Stomach smooth muscle (tissue), 2 donors: ENCODE data around the gene SLC2A11.
"Not testable (repeated sequence)": the region's sequence is repeated elsewhere in the genome, so short reads cannot be mapped to it uniquely, and the experiment has no call there.

ENCODE experiments used
- H3K27ac ChIP-seq: one replicate; pipeline ENCODE4 v1.7.0; 2013; ENCODE audit warnings: mild to moderate bottlenecking, low read length, inconsistent platforms
- H3K27me3 ChIP-seq, 2 donors: one replicate each; pipeline ENCODE4 v1.7.0; 2013; ENCODE audit warnings: low read length in 2 of 2; ENCODE audit not compliant: insufficient read depth in 2 of 2, control insufficient read depth in 1 of 2
- H3K36me3 ChIP-seq, 2 donors: one replicate each; pipeline ENCODE4 v1.7.0; 2013; ENCODE audit warnings: low read length in 2 of 2; ENCODE audit not compliant: control insufficient read depth in 2 of 2, insufficient read depth in 2 of 2
- H3K4me1 ChIP-seq: one replicate; pipeline ENCODE4 v1.7.0; 2013; ENCODE audit warnings: low read length; ENCODE audit not compliant: control insufficient read depth, insufficient read depth
- H3K4me3 ChIP-seq, 2 donors: one replicate each; pipeline ENCODE4 v1.7.0; 2013; ENCODE audit warnings: low read length in 2 of 2
- H3K9ac ChIP-seq, 2 donors: one replicate each; pipeline ENCODE4 v1.7.0; 2013; ENCODE audit warnings: low read length in 2 of 2, mild to moderate bottlenecking in 1 of 2
- H3K9me3 ChIP-seq, 2 donors: one replicate each; pipeline ENCODE4 v1.7.0; 2013; ENCODE audit warnings: low read length in 2 of 2; ENCODE audit not compliant: control insufficient read depth in 2 of 2
- donor health status: healthy.
- donor health status: Pancreatic carcinoma.

SLC2A11 gene

GRCh38 chr22:23898006-23898974 is 40.6 kb downstream of the SLC2A11 start:
- H3K9me3 ChIP-seq = no peaks in the 10 kb centered on the region
- H3K4me3 ChIP-seq = no peak overlapping the region
- no peak overlapping the region for H3K27ac ChIP-seq
- H3K9ac ChIP-seq = no peak overlapping the region
- H3K27me3 ChIP-seq = no peaks in the 10 kb centered on the region
- H3K4me1 ChIP-seq = peaks cover 30% of the 10 kb centered on the region
- H3K36me3 ChIP-seq = peaks cover 4% of the 10 kb centered on the region in 2 donors

DNA sequence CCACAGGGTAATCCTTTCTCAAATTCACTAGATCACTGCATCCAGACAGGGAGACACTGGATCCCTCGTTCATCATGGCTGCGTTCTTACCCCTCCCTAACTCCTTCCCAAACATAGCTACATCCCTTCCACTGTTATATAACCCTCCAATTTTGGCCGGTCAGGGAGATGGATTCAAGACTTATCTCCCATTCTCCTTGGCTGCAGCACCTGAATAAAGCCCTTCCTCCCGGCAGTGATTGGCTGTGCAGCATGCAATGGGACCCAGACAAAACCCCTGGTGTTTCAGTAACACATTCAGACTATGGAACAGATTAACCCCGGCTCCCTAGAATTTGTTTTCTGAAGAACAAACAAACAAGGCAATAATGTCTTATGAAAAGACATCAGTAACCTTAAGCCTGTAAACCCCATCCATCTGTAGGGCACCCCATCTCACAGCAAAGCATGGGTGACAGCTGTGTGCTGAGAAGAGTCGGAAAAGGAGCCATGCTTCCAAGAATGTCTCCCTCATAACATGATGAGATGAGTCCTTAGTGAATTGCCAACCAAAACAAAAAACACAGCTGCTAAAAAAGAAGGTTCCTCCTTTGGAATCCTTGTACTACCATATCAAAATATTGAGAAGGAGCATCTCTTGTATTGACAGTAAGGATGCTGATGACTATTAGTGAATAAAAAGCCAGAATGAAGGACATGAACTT is 41.5 kb downstream of the SLC2A11 start:
- Histone ChIP-seq H3K27ac (no peak overlapping the region), H3K36me3 (peaks cover 4% of the 10 kb centered on the region in 2 donors)

DNA sequence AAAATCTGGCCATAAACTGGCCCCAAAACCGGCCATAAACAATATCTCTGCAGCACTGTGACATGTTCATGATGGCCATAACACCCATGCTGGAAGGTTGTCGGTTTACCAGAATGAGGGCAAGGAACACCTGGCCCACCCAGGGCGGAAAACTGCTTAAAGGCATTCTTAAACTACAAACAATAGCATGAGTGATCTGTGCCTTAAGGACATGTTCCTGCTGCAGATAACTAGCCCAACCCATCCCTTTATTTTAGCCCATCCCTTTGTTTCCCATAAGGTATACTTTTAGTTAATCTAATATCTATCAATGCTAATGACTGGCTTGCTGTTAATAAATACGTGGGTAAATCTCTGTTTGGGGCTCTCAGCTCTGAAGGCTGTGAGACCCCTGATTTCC is 42.6 kb downstream of the SLC2A11 start:
- not testable (repeated sequence) for H3K27me3 ChIP-seq, H3K9ac ChIP-seq, H3K27ac ChIP-seq, H3K9me3 ChIP-seq, H3K4me3 ChIP-seq, H3K36me3 ChIP-seq
- peaks cover 16% of the 10 kb centered on the region for H3K4me1 ChIP-seq

More for the DNA sequence above, 41.5 kb downstream of the SLC2A11 start:
- no peak overlapping the region for H3K4me3 ChIP-seq
- no peaks in the 10 kb centered on the region for H3K27me3 ChIP-seq
- no peaks in the 10 kb centered on the region for H3K9me3 ChIP-seq
- peaks cover 24% of the 10 kb centered on the region for H3K4me1 ChIP-seq
- no peak overlapping the region for H3K9ac ChIP-seq

DNA sequence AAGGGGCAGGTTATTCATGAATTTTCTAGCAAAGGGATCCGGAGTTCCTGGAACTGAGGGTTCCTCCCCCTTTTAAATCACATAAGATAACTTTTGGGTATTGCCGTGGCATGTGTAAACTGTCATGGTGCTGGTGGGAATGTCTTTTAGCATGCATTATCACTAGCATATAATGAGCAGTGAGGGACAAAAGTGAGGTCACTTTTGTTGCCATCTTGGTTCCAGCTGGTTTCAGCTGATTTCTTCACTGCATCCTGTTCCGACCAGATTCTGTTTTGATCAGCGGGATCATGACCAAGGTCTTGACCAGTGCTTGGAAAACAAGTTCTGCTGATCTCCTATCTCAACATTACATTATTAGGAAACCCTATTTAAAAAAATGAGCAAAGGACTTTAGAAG is 43.9 kb downstream of the SLC2A11 start:
- Histone ChIP-seq H3K27me3 (no peaks in the 10 kb centered on the region), H3K4me3 (no peak overlapping the region), H3K4me1 (peaks cover 2% of the 10 kb centered on the region), H3K9ac (no peak overlapping the region), H3K9me3 (no peaks in the 10 kb centered on the region), H3K36me3 (peaks cover 1 to 4% of the 10 kb centered on the region in 2 donors), H3K27ac (no peak overlapping the region)

- no peak overlapping the region for H3K27ac ChIP-seq
- H3K27me3 ChIP-seq = no peaks in the 10 kb centered on the region
- no peak overlapping the region for H3K9ac ChIP-seq
- H3K9me3 ChIP-seq = no peaks in the 10 kb centered on the region
- no peaks in the 10 kb centered on the region for H3K36me3 ChIP-seq
- H3K4me1 ChIP-seq = no peaks in the 10 kb centered on the region
- H3K4me3 ChIP-seq = no peak overlapping the region
Observed at GRCh38 chr22:23903328-23903971, 45.8 kb downstream of the SLC2A11 start.

GRCh38 chr22:23904573-23905254 is 47.0 kb downstream of the SLC2A11 start:
- Histone ChIP-seq H3K9me3 (no peaks in the 10 kb centered on the region), H3K27me3 (no peaks in the 10 kb centered on the region), H3K4me1 (peaks cover 4% of the 10 kb centered on the region), H3K27ac (no peak overlapping the region), H3K9ac (no peak overlapping the region), H3K4me3 (no peak overlapping the region), H3K36me3 (no peaks in the 10 kb centered on the region)

GRCh38 chr22:23906641-23907040 is 49.0 kb downstream of the SLC2A11 start:
- Histone ChIP-seq H3K9me3 (no peaks in the 10 kb centered on the region), H3K27ac (no peak overlapping the region), H3K36me3 (no peaks in the 10 kb centered on the region), H3K9ac (no peak overlapping the region), H3K4me1 (peaks cover 4% of the 10 kb centered on the region), H3K27me3 (no peaks in the 10 kb centered on the region), H3K4me3 (no peak overlapping the region)

DNA sequence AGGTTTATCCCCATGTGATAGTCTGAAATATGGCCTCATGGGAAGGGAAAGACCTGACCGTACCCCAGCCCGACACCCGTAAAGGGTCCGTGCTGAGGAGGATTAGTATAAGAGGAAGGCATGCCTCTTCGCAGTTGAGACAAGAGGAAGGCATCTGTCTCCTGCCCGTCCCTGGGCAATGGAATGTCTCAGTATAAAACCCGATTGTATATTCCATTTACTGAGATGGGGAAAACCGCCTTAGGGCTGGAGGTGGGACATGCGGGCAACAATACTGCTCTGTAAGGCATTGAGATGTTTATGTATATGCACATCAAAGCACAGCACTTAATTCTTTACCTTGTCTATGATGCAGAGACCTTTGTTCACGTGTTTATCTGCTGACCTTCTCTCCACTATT is 49.7 kb downstream of the SLC2A11 start:
- not testable (repeated sequence) for H3K9ac ChIP-seq, H3K4me3 ChIP-seq, H3K9me3 ChIP-seq, H3K4me1 ChIP-seq, H3K27ac ChIP-seq, H3K27me3 ChIP-seq, H3K36me3 ChIP-seq

DNA sequence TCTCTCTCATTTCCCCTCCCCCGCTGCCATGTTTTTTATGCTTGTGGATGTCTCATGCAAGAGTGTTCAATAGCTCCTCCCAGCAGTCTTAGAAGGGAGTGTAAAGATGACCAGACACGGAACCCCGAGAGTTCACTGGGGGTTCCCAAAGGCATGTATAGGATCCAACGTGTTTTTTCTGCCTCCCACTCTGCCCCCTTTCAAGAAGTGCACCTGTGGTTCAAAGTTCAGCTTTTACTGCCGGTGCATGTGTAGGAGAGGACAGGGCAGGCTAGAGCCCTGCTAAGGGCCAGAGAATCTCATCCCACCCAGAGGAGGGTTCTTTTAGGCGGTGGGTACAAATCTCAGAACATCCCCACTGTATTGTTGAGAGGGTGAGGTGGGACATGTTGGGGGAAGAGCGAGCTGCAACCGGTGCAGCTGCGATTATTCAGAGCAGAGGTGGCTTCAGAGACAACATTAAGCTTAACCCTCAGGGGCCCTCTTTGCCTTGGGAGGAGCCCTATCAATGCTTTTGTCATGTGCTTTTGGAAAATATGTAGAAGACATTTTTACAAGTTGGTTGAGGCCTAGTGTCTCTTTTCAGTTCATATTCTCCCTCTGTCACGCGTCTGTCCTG is 51.0 kb downstream of the SLC2A11 start:
- Histone ChIP-seq H3K9me3 (no peaks in the 10 kb centered on the region), H3K27me3 (no peaks in the 10 kb centered on the region), H3K36me3 (no peaks in the 10 kb centered on the region), H3K9ac (no peak overlapping the region), H3K4me3 (no peak overlapping the region), H3K27ac (no peak overlapping the region), H3K4me1 (peaks cover 14% of the 10 kb centered on the region)

DNA sequence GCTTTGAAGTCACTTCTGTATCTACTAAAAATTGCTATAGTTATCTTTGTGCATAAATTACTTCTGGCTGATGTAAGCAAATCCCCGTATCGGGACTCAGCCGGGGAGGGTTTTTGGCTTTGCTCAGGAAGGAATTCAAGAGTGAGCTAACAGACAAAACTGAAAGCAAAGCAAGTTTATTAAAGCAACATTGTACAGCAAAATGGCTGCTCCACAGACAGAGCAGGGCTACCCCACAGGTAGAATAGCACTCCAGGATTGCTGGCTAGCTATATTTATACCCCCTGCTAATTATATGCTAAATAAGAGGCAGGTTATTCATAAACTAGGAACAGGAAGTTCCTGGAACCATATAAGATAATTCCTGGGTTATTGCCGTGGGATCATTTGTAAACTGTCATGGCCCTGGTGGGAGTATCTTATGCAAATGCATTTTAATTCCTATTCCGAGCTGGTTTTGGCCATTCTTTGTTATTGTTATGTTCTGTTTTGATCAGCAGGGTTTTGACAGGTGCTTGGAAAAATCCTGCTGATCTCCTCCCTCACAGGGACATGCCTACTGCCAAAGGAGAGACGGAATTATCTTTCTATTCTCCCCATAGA is 51.7 kb downstream of the SLC2A11 start:
- Histone ChIP-seq H3K9ac (peak overlapping the region in 1 of 2 donors; percentile 13), H3K4me3 (peak overlapping the region in 1 of 2 donors; percentile 47), H3K9me3 (no peaks in the 10 kb centered on the region), H3K4me1 (peaks cover 14% of the 10 kb centered on the region), H3K36me3 (no peaks in the 10 kb centered on the region), H3K27me3 (no peaks in the 10 kb centered on the region), H3K27ac (no peak overlapping the region)
